ENCODE results near the gene CDC42EP1.
"Not testable (repeated sequence)": the region's sequence is repeated elsewhere in the genome, so short reads cannot be mapped to it uniquely, and the experiment has no call there.

CDC42EP1 gene

GRCh38 chr22:37534445-37534844 lies 25.8 kb upstream of the CDC42EP1 start:
- no peak overlapping the region for H3K4me3 ChIP-seq (ENCODE audit: low read depth in 1 of 2, low read length in 2 of 2)
- H3K36me3 ChIP-seq (ENCODE audit: control insufficient read depth in 1 of 2, insufficient read depth in 2 of 2, low read length in 2 of 2) = no peaks in the 10 kb centered on the region
- no peaks in the 10 kb centered on the region for H3K27me3 ChIP-seq (ENCODE audit: control insufficient read depth in 1 of 2, insufficient read depth in 2 of 2, low read length in 2 of 2)
- H3K27ac ChIP-seq (ENCODE audit: low read depth, low read length) = no peak overlapping the region
- no peaks in the 10 kb centered on the region for H3K9me3 ChIP-seq (ENCODE audit: control insufficient read depth in 1 of 2, low read length in 2 of 2)
- H3K4me1 ChIP-seq (ENCODE audit: control insufficient read depth in 1 of 2, insufficient read depth in 2 of 2, low read length in 2 of 2) = peaks cover 16 to 24% of the 10 kb centered on the region in 2 donors
- H3K9ac ChIP-seq (ENCODE audit: low read depth in 1 of 2, low read length in 2 of 2) = no peak overlapping the region

- Histone ChIP-seq H3K4me3 (ENCODE audit: low read depth in 1 of 2, low read length in 2 of 2) (no peak overlapping the region), H3K9me3 (ENCODE audit: control insufficient read depth in 1 of 2, low read length in 2 of 2) (no peaks in the 10 kb centered on the region), H3K27me3 (ENCODE audit: control insufficient read depth in 1 of 2, insufficient read depth in 2 of 2, low read length in 2 of 2) (no peaks in the 10 kb centered on the region), H3K36me3 (ENCODE audit: control insufficient read depth in 1 of 2, insufficient read depth in 2 of 2, low read length in 2 of 2) (no peaks in the 10 kb centered on the region), H3K4me1 (ENCODE audit: control insufficient read depth in 1 of 2, insufficient read depth in 2 of 2, low read length in 2 of 2) (peaks cover 10 to 17% of the 10 kb centered on the region in 2 donors), H3K9ac (ENCODE audit: low read depth in 1 of 2, low read length in 2 of 2) (no peak overlapping the region), H3K27ac (ENCODE audit: low read depth, low read length) (no peak overlapping the region)
Observed at GRCh38 chr22:37535159-37535558, 25.1 kb upstream of the CDC42EP1 start.

- Histone ChIP-seq H3K4me1 (ENCODE audit: control insufficient read depth in 1 of 2, insufficient read depth in 2 of 2, low read length in 2 of 2) (peaks cover 19 to 23% of the 10 kb centered on the region in 2 donors), H3K9me3 (ENCODE audit: control insufficient read depth in 1 of 2, low read length in 2 of 2) (no peaks in the 10 kb centered on the region), H3K36me3 (ENCODE audit: control insufficient read depth in 1 of 2, insufficient read depth in 2 of 2, low read length in 2 of 2) (no peaks in the 10 kb centered on the region), H3K9ac (ENCODE audit: low read depth in 1 of 2, low read length in 2 of 2) (peak overlapping the region; percentile 11 to 63), H3K27me3 (ENCODE audit: control insufficient read depth in 1 of 2, insufficient read depth in 2 of 2, low read length in 2 of 2) (no peaks in the 10 kb centered on the region), H3K4me3 (ENCODE audit: low read depth in 1 of 2, low read length in 2 of 2) (peak overlapping the region; percentile 49 to 60), H3K27ac (ENCODE audit: low read depth, low read length) (no peak overlapping the region)
Observed at GRCh38 chr22:37538590-37539357, 21.5 kb upstream of the CDC42EP1 start.

- H3K27me3 ChIP-seq (ENCODE audit: control insufficient read depth in 1 of 2, insufficient read depth in 2 of 2, low read length in 2 of 2); H3K4me3 ChIP-seq (ENCODE audit: low read depth in 1 of 2, low read length in 2 of 2); H3K9ac ChIP-seq (ENCODE audit: low read depth in 1 of 2, low read length in 2 of 2); H3K9me3 ChIP-seq (ENCODE audit: control insufficient read depth in 1 of 2, low read length in 2 of 2); H3K27ac ChIP-seq (ENCODE audit: low read depth, low read length); H3K36me3 ChIP-seq (ENCODE audit: control insufficient read depth in 1 of 2, insufficient read depth in 2 of 2, low read length in 2 of 2): not testable (repeated sequence)
- H3K4me1 ChIP-seq (ENCODE audit: control insufficient read depth in 1 of 2, insufficient read depth in 2 of 2, low read length in 2 of 2) = peaks cover 20 to 21% of the 10 kb centered on the region in 2 donors
Observed at GRCh38 chr22:37539790-37540189, 20.5 kb upstream of the CDC42EP1 start.

DNA sequence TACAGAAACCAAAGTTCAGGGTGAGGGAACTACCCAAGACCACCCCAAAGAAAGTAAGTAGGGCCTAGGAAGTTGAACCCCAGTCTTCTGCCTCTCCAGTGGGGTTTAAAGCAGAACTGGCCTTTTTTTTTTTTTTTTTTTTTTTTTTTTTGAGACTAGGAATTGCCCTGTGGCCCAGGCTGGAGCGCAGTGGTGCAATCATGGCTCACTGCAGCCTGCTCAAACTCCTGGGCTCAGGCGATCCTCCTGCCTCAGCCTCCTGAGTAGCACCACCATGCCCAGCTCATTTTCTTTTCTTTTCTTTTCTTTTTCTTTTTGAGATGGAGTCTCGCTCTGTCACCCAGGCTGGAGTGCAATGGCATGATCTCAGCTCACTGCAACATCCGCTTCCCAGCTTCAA lies 17.9 kb upstream of the CDC42EP1 start:
- not testable (repeated sequence) for H3K27me3 ChIP-seq (ENCODE audit: control insufficient read depth in 1 of 2, insufficient read depth in 2 of 2, low read length in 2 of 2); H3K36me3 ChIP-seq (ENCODE audit: control insufficient read depth in 1 of 2, insufficient read depth in 2 of 2, low read length in 2 of 2); H3K9me3 ChIP-seq (ENCODE audit: control insufficient read depth in 1 of 2, low read length in 2 of 2); H3K27ac ChIP-seq (ENCODE audit: low read depth, low read length); H3K4me3 ChIP-seq (ENCODE audit: low read depth in 1 of 2, low read length in 2 of 2)
- H3K9ac ChIP-seq (ENCODE audit: low read depth in 1 of 2, low read length in 2 of 2) = peak overlapping the region in 1 of 2 donors; percentile 27
- peaks cover 36 to 46% of the 10 kb centered on the region in 2 donors for H3K4me1 ChIP-seq (ENCODE audit: control insufficient read depth in 1 of 2, insufficient read depth in 2 of 2, low read length in 2 of 2)

- Histone ChIP-seq H3K4me1 (ENCODE audit: control insufficient read depth in 1 of 2, insufficient read depth in 2 of 2, low read length in 2 of 2) (peaks cover 36 to 49% of the 10 kb centered on the region in 2 donors), H3K27ac (ENCODE audit: low read depth, low read length) (no peak overlapping the region)
Observed at GRCh38 chr22:37542959-37543358, 17.3 kb upstream of the CDC42EP1 start.

DNA sequence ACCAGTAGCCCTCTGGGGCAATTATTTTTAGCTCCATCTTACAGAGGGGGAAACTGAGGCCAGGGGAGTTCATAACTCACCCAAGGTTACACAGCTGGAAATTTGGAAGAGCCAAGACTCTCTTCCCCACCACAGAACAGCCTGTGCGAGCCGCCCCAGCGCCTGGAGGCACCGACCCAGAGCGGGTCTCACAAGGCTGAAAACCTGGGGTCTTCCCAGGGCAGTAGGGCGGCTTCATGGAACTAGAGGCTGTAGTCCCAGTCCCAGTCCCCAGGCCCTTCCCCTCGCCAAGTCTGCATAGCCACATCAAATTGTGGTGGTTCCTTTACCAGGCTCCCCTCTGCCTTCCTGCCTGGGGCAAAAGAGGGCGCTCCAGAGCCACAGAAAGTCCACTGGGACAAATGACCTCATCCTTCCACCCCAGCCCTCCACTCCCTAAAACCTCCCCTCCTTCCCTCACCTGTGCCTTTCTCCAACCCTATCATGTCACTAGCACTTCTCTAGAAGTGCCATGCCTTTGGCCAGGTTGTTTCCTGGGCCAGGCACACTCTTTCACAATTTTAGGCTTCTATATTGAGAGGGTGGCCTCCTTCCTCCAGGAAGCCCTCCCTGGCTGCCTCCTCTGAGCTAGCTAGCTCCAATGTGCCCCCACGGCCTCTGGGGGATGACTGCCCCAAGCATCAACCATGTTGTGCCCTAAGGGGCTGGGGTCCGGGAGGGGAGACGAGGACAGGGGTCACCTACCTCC lies 15.2 kb upstream of the CDC42EP1 start:
- H3K4me3 ChIP-seq (ENCODE audit: low read depth in 1 of 2, low read length in 2 of 2) = peak overlapping the region; percentile 50 to 58

More at GRCh38 chr22:37542959-37543358, 17.3 kb upstream of the CDC42EP1 start:
- H3K27me3 ChIP-seq (ENCODE audit: control insufficient read depth in 1 of 2, insufficient read depth in 2 of 2, low read length in 2 of 2) = no peaks in the 10 kb centered on the region
- no peak overlapping the region for H3K9ac ChIP-seq (ENCODE audit: low read depth in 1 of 2, low read length in 2 of 2)
- no peaks in the 10 kb centered on the region for H3K9me3 ChIP-seq (ENCODE audit: control insufficient read depth in 1 of 2, low read length in 2 of 2)
- H3K4me3 ChIP-seq (ENCODE audit: low read depth in 1 of 2, low read length in 2 of 2) = no peak overlapping the region
- no peaks in the 10 kb centered on the region for H3K36me3 ChIP-seq (ENCODE audit: control insufficient read depth in 1 of 2, insufficient read depth in 2 of 2, low read length in 2 of 2)

GRCh38 chr22:37545703-37546436 lies 14.4 kb upstream of the CDC42EP1 start:
- Histone ChIP-seq H3K27ac (ENCODE audit: low read depth, low read length) (peak overlapping the region; percentile 88), H3K4me1 (ENCODE audit: control insufficient read depth in 1 of 2, insufficient read depth in 2 of 2, low read length in 2 of 2) (peaks cover 26 to 37% of the 10 kb centered on the region in 2 donors), H3K27me3 (ENCODE audit: control insufficient read depth in 1 of 2, insufficient read depth in 2 of 2, low read length in 2 of 2) (no peaks in the 10 kb centered on the region), H3K4me3 (ENCODE audit: low read depth in 1 of 2, low read length in 2 of 2) (peak overlapping the region; percentile 50 to 58), H3K36me3 (ENCODE audit: control insufficient read depth in 1 of 2, insufficient read depth in 2 of 2, low read length in 2 of 2) (no peaks in the 10 kb centered on the region), H3K9me3 (ENCODE audit: control insufficient read depth in 1 of 2, low read length in 2 of 2) (no peaks in the 10 kb centered on the region), H3K9ac (ENCODE audit: low read depth in 1 of 2, low read length in 2 of 2) (peak overlapping the region; percentile 63 to 65)

More for the DNA sequence above, 15.2 kb upstream of the CDC42EP1 start:
- peak overlapping the region; percentile 63 to 65 for H3K9ac ChIP-seq (ENCODE audit: low read depth in 1 of 2, low read length in 2 of 2)
- no peaks in the 10 kb centered on the region for H3K36me3 ChIP-seq (ENCODE audit: control insufficient read depth in 1 of 2, insufficient read depth in 2 of 2, low read length in 2 of 2)
- no peaks in the 10 kb centered on the region for H3K9me3 ChIP-seq (ENCODE audit: control insufficient read depth in 1 of 2, low read length in 2 of 2)
- peaks cover 26 to 37% of the 10 kb centered on the region in 2 donors for H3K4me1 ChIP-seq (ENCODE audit: control insufficient read depth in 1 of 2, insufficient read depth in 2 of 2, low read length in 2 of 2)
- H3K27ac ChIP-seq (ENCODE audit: low read depth, low read length) = peak overlapping the region; percentile 88
- no peaks in the 10 kb centered on the region for H3K27me3 ChIP-seq (ENCODE audit: control insufficient read depth in 1 of 2, insufficient read depth in 2 of 2, low read length in 2 of 2)

GRCh38 chr22:37546437-37547250 lies 13.6 kb upstream of the CDC42EP1 start:
- peak overlapping the region in 1 of 2 donors; percentile 50 for H3K4me3 ChIP-seq (ENCODE audit: low read depth in 1 of 2, low read length in 2 of 2)

More at GRCh38 chr22:37546437-37547250, 13.6 kb upstream of the CDC42EP1 start:
- peak overlapping the region; percentile 73 for H3K27ac ChIP-seq (ENCODE audit: low read depth, low read length)
- H3K27me3 ChIP-seq (ENCODE audit: control insufficient read depth in 1 of 2, insufficient read depth in 2 of 2, low read length in 2 of 2) = no peaks in the 10 kb centered on the region
- H3K9me3 ChIP-seq (ENCODE audit: control insufficient read depth in 1 of 2, low read length in 2 of 2) = no peaks in the 10 kb centered on the region
- H3K9ac ChIP-seq (ENCODE audit: low read depth in 1 of 2, low read length in 2 of 2) = peak overlapping the region in 1 of 2 donors; percentile 65
- H3K4me1 ChIP-seq (ENCODE audit: control insufficient read depth in 1 of 2, insufficient read depth in 2 of 2, low read length in 2 of 2) = peaks cover 24 to 35% of the 10 kb centered on the region in 2 donors
- H3K36me3 ChIP-seq (ENCODE audit: control insufficient read depth in 1 of 2, insufficient read depth in 2 of 2, low read length in 2 of 2) = no peaks in the 10 kb centered on the region
